GM12878 (cell line): ENCODE results near the gene CERK. TPM values are rescaled to one million over a fixed set of nuclear protein-coding genes. Genes with fewer than 3 reads are reported as not detected.

Source experiments
- BRCA1 ChIP-seq: IDR thresholded peaks from 2 replicates; pipeline ENCODE4 v1.6.1; 2011; ENCODE audit warnings: low read depth, low read length, improper control_type of control experiment
- EZH2 ChIP-seq: IDR thresholded peaks from 2 replicates; pipeline ENCODE4 v1.6.1; 2012; ENCODE audit warnings: low read depth, mild to moderate bottlenecking, control low read depth, inconsistent platforms, low read length, borderline replicate concordance; ENCODE audit not compliant: control insufficient read depth
- MEF2A ChIP-seq: IDR thresholded peaks from 2 replicates; pipeline ENCODE4 v1.6.1; 2011; ENCODE audit warnings: low read depth, mild to moderate bottlenecking, low read length, moderate library complexity; ENCODE audit not compliant: insufficient read depth
- RFX5 ChIP-seq: IDR thresholded peaks from 2 replicates; pipeline ENCODE4 v1.6.1; 2011; ENCODE audit warnings: low read depth, low read length, improper control_type of control experiment
- SMAD5 ChIP-seq: IDR thresholded peaks from 2 replicates; pipeline ENCODE4 v1.6.1; 2016; ENCODE audit warnings: antibody characterized with exemption, low read depth
- TAF1 ChIP-seq: IDR thresholded peaks from 2 replicates; pipeline ENCODE4 v1.6.1; 2011; ENCODE audit warnings: mild to moderate bottlenecking, low read depth, low read length, borderline replicate concordance
- USF1 ChIP-seq: IDR thresholded peaks from 2 replicates; pipeline ENCODE4 v1.6.1; 2011; ENCODE audit warnings: borderline replicate concordance, low read depth, mild to moderate bottlenecking, moderate library complexity, mixed read lengths, low read length; ENCODE audit not compliant: insufficient read depth; ENCODE audit errors: extremely low read length
- ZBTB40 ChIP-seq: fragments of 450-650 bp; IDR thresholded peaks from 2 replicates; pipeline ENCODE4 v1.6.1; 2016; ENCODE audit warnings: mild to moderate bottlenecking, moderate library complexity, borderline replicate concordance
- polyA plus RNA-seq, 11 experiments: library from polyadenylated mRNA; depleted of rRNA in 4 of 11; unstranded in 6 of 11; stranded (reverse) in 5 of 11; fragments of >200 nt; fragmentation: Nextera tagmentation in 4 of 11; fragmentation: Illumina TruSeq in 1 of 11; extraction: Ambion mirVana in 4 of 11; extraction: Trizol in 1 of 11; gene quantifications; 1 replicate in 1 of 11; 2 replicates in 10 of 11; pipeline versions ENCODE4 v1.2.1 to v1.2.3, GENCODE V29; 2011 to 2016; ENCODE audit warnings: inconsistent platforms in 2 of 11, missing spikeins in 2 of 11, low read depth in 1 of 11
- total RNA-seq, 4 experiments: library from RNA; depleted of rRNA in 3 of 4; stranded (reverse); fragments of >200 nt in 3 of 4; fragmentation: Illumina TruSeq in 1 of 4; extraction: Trizol in 1 of 4; gene quantifications; 2 replicates each; pipeline versions ENCODE4 v1.2.1 to v1.2.3, GENCODE V29; 2013 to 2021

CERK gene
- total and polyA plus RNA-seq, 10 of the 15 experiments (the other 5 are each of a cell fraction or from before 2014, with no cell fraction given) = 4.0 to 41.1 (median 30.2) TPM

GRCh38 chr22:46699091-46699490 lies 39.0 kb downstream of the CERK start (continued):
- TF ChIP-seq ZBTB40 (no peak), SMAD5 (no peak), EZH2 (no peak), RFX5 (no peak), MEF2A (no peak), BRCA1 (no peak), TAF1 (no peak), USF1 (no peak)
- TF ChIP-seq, all 136 proteins: peak for 0
